ENCODE results near the gene TRPM1. TPM values are rescaled to one million over a fixed set of nuclear protein-coding genes. Genes with fewer than 3 reads are reported as not detected.

Gene TRPM1
- total RNA-seq, 6 donors from 2014 or later, result not detected

GRCh38 chr15:31098491-31098917 lies 3.0 kb downstream of the TRPM1 start:
- Histone ChIP-seq H3K27ac (no peak overlapping the region), H3K9me3 (no peaks in the 10 kb centered on the region), H3K4me1 (no peaks in the 10 kb centered on the region), H3K36me3 (no peaks in the 10 kb centered on the region), H3K4me3 (no peak overlapping the region), H3K27me3 (no peaks in the 10 kb centered on the region)
- no peak for DNase-seq
- 72 to 86% methylated on average over 6 of the region's 6 CpGs for WGBS, 2 donors
- TF ChIP-seq CTCF (IDR thresholded peaks at IDR 0.05) (no peak), POLR2A (IDR thresholded peaks at IDR 0.05) (no peak), POLR2AphosphoS5 (IDR thresholded peaks at IDR 0.05) (no peak), EP300 (IDR thresholded peaks at IDR 0.05) (no peak)
- no peak for ATAC-seq (ENCODE audit: low FRiP score in 2 of 2)

- H3K9me3 ChIP-seq, result no peaks in the 10 kb centered on the region
- H3K4me1 ChIP-seq, result no peaks in the 10 kb centered on the region
- TF ChIP-seq CTCF (IDR thresholded peaks at IDR 0.05), result no peak
- TF ChIP-seq POLR2AphosphoS5 (IDR thresholded peaks at IDR 0.05), result no peak
- TF ChIP-seq EP300 (IDR thresholded peaks at IDR 0.05), result no peak
- no peak for TF ChIP-seq POLR2A (IDR thresholded peaks at IDR 0.05)
- H3K27me3 ChIP-seq, result no peaks in the 10 kb centered on the region
- H3K4me3 ChIP-seq, result no peak overlapping the region
- H3K36me3 ChIP-seq, result no peaks in the 10 kb centered on the region
- peak in 1 of 2 donors; percentile 45 for ATAC-seq (ENCODE audit: low FRiP score in 2 of 2)
- H3K27ac ChIP-seq, result no peak overlapping the region
- 93 to 100% methylated on average over 3 to 5 of the region's 5 CpGs for WGBS, 2 donors
- DNase-seq, result no peak
Measured at GRCh38 chr15:31096563-31096962, 5.0 kb downstream of the TRPM1 start.

DNA sequence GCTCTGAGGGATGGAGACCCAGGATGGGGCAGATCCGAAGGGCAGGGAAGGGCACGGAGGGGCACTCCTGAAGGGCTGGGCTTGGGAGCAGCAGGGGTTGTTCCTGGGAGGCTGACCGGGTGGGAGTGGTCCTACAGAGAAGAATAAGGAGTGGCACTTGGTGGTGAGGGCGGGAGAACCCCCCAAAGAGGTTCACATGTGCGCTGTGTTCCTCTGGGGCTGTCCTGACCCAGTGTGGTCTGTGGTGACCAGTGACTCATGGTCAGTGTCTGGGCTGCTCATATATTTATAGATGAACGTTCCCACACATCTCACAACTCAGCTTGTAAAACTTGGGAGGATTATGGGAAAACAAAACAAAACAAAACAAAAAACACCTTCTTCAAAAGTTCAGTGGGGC lies 10.0 kb downstream of the TRPM1 start:
- Histone ChIP-seq H3K9me3 (no peaks in the 10 kb centered on the region), H3K4me3 (no peak overlapping the region), H3K27me3 (no peaks in the 10 kb centered on the region), H3K36me3 (no peaks in the 10 kb centered on the region), H3K4me1 (no peaks in the 10 kb centered on the region), H3K27ac (no peak overlapping the region)
- no peak for ATAC-seq (ENCODE audit: low FRiP score in 2 of 2)
- DNase-seq, result no peak
- TF ChIP-seq EP300 (IDR thresholded peaks at IDR 0.05), result no peak
- TF ChIP-seq POLR2A (IDR thresholded peaks at IDR 0.05), result no peak
- TF ChIP-seq CTCF (IDR thresholded peaks at IDR 0.05), result no peak
- TF ChIP-seq POLR2AphosphoS5 (IDR thresholded peaks at IDR 0.05), result no peak
- 90 to 92% methylated on average over 6 of the region's 6 CpGs for WGBS, 2 donors

GRCh38 chr15:31090766-31091165 lies 10.8 kb downstream of the TRPM1 start:
- Histone ChIP-seq H3K36me3 (no peaks in the 10 kb centered on the region), H3K4me1 (no peaks in the 10 kb centered on the region), H3K27ac (no peak overlapping the region), H3K27me3 (no peaks in the 10 kb centered on the region), H3K9me3 (no peaks in the 10 kb centered on the region), H3K4me3 (no peak overlapping the region)
- DNase-seq (no peak), ATAC-seq (ENCODE audit: low FRiP score in 2 of 2) (no peak)
- no peak for TF ChIP-seq POLR2A (IDR thresholded peaks at IDR 0.05)
- no peak for TF ChIP-seq CTCF (IDR thresholded peaks at IDR 0.05)
- no peak for TF ChIP-seq POLR2AphosphoS5 (IDR thresholded peaks at IDR 0.05)
- no peak for TF ChIP-seq EP300 (IDR thresholded peaks at IDR 0.05)
- WGBS, 2 donors, result 87 to 88% methylated on average over 4 of the region's 4 CpGs

- no peak for DNase-seq
- Histone ChIP-seq H3K27me3 (no peaks in the 10 kb centered on the region), H3K4me3 (no peak overlapping the region), H3K36me3 (no peaks in the 10 kb centered on the region), H3K9me3 (no peaks in the 10 kb centered on the region), H3K4me1 (no peaks in the 10 kb centered on the region), H3K27ac (no peak overlapping the region)
- WGBS, 2 donors, result 81 to 88% methylated on average over 17 to 18 of the region's 18 CpGs
- no peak for TF ChIP-seq CTCF (IDR thresholded peaks at IDR 0.05)
- TF ChIP-seq POLR2AphosphoS5 (IDR thresholded peaks at IDR 0.05), result no peak
- TF ChIP-seq POLR2A (IDR thresholded peaks at IDR 0.05), result no peak
- TF ChIP-seq EP300 (IDR thresholded peaks at IDR 0.05), result no peak
- ATAC-seq (ENCODE audit: low FRiP score in 2 of 2), result no peak
Measured at GRCh38 chr15:31089368-31090047, 12.0 kb downstream of the TRPM1 start.
